HepG2 (cell line): ENCODE measurements around the gene COG4. TPM values are rescaled to one million over a fixed set of nuclear protein-coding genes. Genes with fewer than 3 reads are reported as not detected.

Source experiments
- ISL2 ChIP-seq: sonication (generic); formaldehyde crosslinking; IDR thresholded peaks from 2 replicates; pipeline ENCODE4 v1.5.0; 2020; ENCODE audit warnings: missing genetic modification reagents
- PREB ChIP-seq: sonication (generic); formaldehyde crosslinking; IDR thresholded peaks from 2 replicates; pipeline ENCODE4 v1.4.0; 2020; ENCODE audit warnings: missing genetic modification reagents
- RORA ChIP-seq: sonication (generic); formaldehyde crosslinking; IDR thresholded peaks from 2 replicates; pipeline ENCODE4 v1.5.0; 2020; ENCODE audit warnings: mild to moderate bottlenecking, missing genetic modification reagents, moderate library complexity
- RXRA ChIP-seq: sonication (generic); formaldehyde crosslinking; IDR thresholded peaks from 2 replicates; pipeline ENCODE4 v1.5.1; 2020; ENCODE audit warnings: missing genetic modification reagents
- TAF1 ChIP-seq: sonication (generic); formaldehyde crosslinking; IDR thresholded peaks from 2 replicates; pipeline ENCODE4 v1.4.0; 2020; ENCODE audit warnings: missing genetic modification reagents
- TSC22D2 ChIP-seq: sonication (generic); formaldehyde crosslinking; IDR thresholded peaks from 2 replicates; pipeline ENCODE4 v1.5.1; 2020; ENCODE audit warnings: missing genetic modification reagents, mild to moderate bottlenecking, borderline replicate concordance
- ZFP36L2 ChIP-seq: sonication (generic); formaldehyde crosslinking; IDR thresholded peaks from 2 replicates; pipeline ENCODE4 v1.4.0; 2020; ENCODE audit warnings: missing genetic modification reagents
- ZNF205 ChIP-seq: IDR thresholded peaks from 2 replicates; pipeline ENCODE4 v1.6.1; 2018; ENCODE audit warnings: missing biosample characterization, missing genetic modification reagents
- ZNF275 ChIP-seq: sonication (generic); formaldehyde crosslinking; IDR thresholded peaks from 2 replicates; pipeline ENCODE4 v1.8.0; 2022; ENCODE audit warnings: missing genetic modification reagents, mild to moderate bottlenecking, inconsistent platforms, borderline replicate concordance
- ZNF326 ChIP-seq: sonication (generic); formaldehyde crosslinking; IDR thresholded peaks from 2 replicates; pipeline ENCODE4 v1.4.0; 2020; ENCODE audit warnings: missing genetic modification reagents, borderline replicate concordance
- ZNF720 ChIP-seq: sonication (generic); formaldehyde crosslinking; IDR thresholded peaks from 2 replicates; pipeline ENCODE4 v1.4.0; 2020; ENCODE audit warnings: missing genetic modification reagents
- polyA plus RNA-seq, 8 experiments: library from polyadenylated mRNA; depleted of rRNA in 3 of 8; stranded (reverse) in 7 of 8; unstranded in 1 of 8; fragments of >200 nt; fragmentation: Illumina TruSeq in 4 of 8; extraction: Trizol in 4 of 8; gene quantifications; 2 replicates each; pipeline versions ENCODE4 v1.2.1 to v1.2.3, GENCODE V29; 2011 to 2016; ENCODE audit warnings: low read depth in 4 of 8, missing spikeins in 1 of 8, mixed read lengths in 1 of 8; ENCODE audit not compliant: insufficient read depth in 1 of 8
- total RNA-seq, 5 experiments: library from RNA; depleted of rRNA; stranded (reverse); fragments of >200 nt; fragmentation: Illumina TruSeq; extraction: Trizol; gene quantifications; 2 replicates each; pipeline ENCODE4 v1.2.3, GENCODE V29; 2016; ENCODE audit warnings: low read depth in 1 of 5
- TF ChIP-seq, protein P1 (sequence below): IDR thresholded peaks from 2 replicates; pipeline ENCODE4 v1.6.1; 2016
- TF ChIP-seq, protein P2 (sequence below): sonication (generic); formaldehyde crosslinking; IDR thresholded peaks from 2 replicates; pipeline ENCODE4 v1.5.1; 2020; ENCODE audit warnings: missing genetic modification reagents, mild to moderate bottlenecking, borderline replicate concordance
- TF ChIP-seq, protein P3 (sequence below): sonication (generic); formaldehyde crosslinking; IDR thresholded peaks from 2 replicates; pipeline ENCODE4 v1.8.1; 2023; ENCODE audit warnings: mild to moderate bottlenecking, missing genetic modification reagents, borderline replicate concordance
- TF ChIP-seq, protein P4 (sequence below): sonication (generic); formaldehyde crosslinking; IDR thresholded peaks from 2 replicates; pipeline ENCODE4 v1.8.1; 2023; ENCODE audit warnings: mild to moderate bottlenecking, inconsistent platforms, moderate library complexity, missing genetic modification reagents, borderline replicate concordance
- TF ChIP-seq, protein P5 (sequence below): sonication (generic); formaldehyde crosslinking; IDR thresholded peaks from 2 replicates; pipeline ENCODE4 v1.4.0; 2020; ENCODE audit warnings: missing genetic modification reagents, borderline replicate concordance

The COG4 gene
- total and polyA plus RNA-seq, 2 of the 13 experiments (the other 11 are each of a cell fraction or from before 2014, with no cell fraction given) = 51.1 to 73.8 TPM

GRCh38 chr16:70454222-70455034, 68.9 kb downstream of the COG4 start, which contains the start of gene FCSK (continued):
- TF ChIP-seq, protein P1, sequence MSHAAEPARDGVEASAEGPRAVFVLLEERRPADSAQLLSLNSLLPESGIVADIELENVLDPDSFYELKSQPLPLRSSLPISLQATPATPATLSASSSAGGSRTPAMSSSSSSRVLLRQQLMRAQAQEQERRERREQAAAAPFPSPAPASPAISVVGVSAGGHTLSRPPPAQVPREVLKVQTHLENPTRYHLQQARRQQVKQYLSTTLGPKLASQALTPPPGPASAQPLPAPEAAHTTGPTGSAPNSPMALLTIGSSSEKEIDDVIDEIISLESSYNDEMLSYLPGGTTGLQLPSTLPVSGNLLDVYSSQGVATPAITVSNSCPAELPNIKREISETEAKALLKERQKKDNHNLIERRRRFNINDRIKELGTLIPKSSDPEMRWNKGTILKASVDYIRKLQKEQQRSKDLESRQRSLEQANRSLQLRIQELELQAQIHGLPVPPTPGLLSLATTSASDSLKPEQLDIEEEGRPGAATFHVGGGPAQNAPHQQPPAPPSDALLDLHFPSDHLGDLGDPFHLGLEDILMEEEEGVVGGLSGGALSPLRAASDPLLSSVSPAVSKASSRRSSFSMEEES (CRISPR knock-in tag) = peak; percentile 6; the same call in 1 of the 2 replicates
- TF ChIP-seq TAF1 (CRISPR knock-in tag) = peak; percentile 78
- TF ChIP-seq, protein P2, sequence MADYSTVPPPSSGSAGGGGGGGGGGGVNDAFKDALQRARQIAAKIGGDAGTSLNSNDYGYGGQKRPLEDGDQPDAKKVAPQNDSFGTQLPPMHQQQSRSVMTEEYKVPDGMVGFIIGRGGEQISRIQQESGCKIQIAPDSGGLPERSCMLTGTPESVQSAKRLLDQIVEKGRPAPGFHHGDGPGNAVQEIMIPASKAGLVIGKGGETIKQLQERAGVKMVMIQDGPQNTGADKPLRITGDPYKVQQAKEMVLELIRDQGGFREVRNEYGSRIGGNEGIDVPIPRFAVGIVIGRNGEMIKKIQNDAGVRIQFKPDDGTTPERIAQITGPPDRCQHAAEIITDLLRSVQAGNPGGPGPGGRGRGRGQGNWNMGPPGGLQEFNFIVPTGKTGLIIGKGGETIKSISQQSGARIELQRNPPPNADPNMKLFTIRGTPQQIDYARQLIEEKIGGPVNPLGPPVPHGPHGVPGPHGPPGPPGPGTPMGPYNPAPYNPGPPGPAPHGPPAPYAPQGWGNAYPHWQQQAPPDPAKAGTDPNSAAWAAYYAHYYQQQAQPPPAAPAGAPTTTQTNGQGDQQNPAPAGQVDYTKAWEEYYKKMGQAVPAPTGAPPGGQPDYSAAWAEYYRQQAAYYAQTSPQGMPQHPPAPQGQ (CRISPR knock-in tag) = no peak
- TF ChIP-seq, protein P3, sequence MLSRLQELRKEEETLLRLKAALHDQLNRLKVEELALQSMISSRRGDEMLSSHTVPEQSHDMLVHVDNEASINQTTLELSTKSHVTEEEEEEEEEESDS (CRISPR knock-in tag) = 0 out of 2 replicates have a peak, but pooled peaks have one; percentile 27
- TF ChIP-seq ISL2 (CRISPR knock-in tag) = peak; percentile 84
- TF ChIP-seq ZNF275 (CRISPR knock-in tag) = peak; percentile 81; the same call in 1 of the 2 replicates
- peak; percentile 88 for TF ChIP-seq TSC22D2 (CRISPR knock-in tag)
- TF ChIP-seq, protein P4, sequence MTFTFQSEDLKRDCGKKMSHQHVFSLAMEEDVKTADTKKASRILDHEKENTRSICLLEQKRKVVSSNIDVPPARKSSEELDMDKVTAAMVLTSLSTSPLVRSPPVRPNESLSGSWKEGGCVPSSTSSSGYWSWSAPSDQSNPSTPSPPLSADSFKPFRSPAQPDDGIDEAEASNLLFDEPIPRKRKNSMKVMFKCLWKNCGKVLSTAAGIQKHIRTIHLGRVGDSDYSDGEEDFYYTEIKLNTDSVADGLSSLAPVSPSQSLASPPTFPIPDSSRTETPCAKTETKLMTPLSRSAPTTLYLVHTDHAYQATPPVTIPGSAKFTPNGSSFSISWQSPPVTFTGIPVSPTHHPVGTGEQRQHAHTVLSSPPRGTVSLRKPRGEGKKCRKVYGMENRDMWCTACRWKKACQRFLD (CRISPR knock-in tag) = peak; percentile 91; the same call in 1 of the 2 replicates
- TF ChIP-seq ZNF720 (CRISPR knock-in tag) = no peak
- 0 out of 2 replicates have a peak, but pooled peaks have one; percentile 60 for TF ChIP-seq ZFP36L2 (CRISPR knock-in tag)
- TF ChIP-seq RXRA (CRISPR knock-in tag) = peak; percentile 82; the same call in 1 of the 2 replicates
- no peak for TF ChIP-seq RORA (CRISPR knock-in tag)
- peak; percentile 67; the same call in 1 of the 2 replicates for TF ChIP-seq ZNF205 (CRISPR knock-in tag)
- TF ChIP-seq PREB (CRISPR knock-in tag) = peak; percentile 82; the same call in 1 of the 2 replicates
- no peak for TF ChIP-seq ZNF326 (CRISPR knock-in tag)
- TF ChIP-seq, protein P5, sequence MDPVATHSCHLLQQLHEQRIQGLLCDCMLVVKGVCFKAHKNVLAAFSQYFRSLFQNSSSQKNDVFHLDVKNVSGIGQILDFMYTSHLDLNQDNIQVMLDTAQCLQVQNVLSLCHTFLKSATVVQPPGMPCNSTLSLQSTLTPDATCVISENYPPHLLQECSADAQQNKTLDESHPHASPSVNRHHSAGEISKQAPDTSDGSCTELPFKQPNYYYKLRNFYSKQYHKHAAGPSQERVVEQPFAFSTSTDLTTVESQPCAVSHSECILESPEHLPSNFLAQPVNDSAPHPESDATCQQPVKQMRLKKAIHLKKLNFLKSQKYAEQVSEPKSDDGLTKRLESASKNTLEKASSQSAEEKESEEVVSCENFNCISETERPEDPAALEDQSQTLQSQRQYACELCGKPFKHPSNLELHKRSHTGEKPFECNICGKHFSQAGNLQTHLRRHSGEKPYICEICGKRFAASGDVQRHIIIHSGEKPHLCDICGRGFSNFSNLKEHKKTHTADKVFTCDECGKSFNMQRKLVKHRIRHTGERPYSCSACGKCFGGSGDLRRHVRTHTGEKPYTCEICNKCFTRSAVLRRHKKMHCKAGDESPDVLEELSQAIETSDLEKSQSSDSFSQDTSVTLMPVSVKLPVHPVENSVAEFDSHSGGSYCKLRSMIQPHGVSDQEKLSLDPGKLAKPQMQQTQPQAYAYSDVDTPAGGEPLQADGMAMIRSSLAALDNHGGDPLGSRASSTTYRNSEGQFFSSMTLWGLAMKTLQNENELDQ = peak; percentile 52; the same call in 1 of the 2 replicates
